ENCODE results near the gene IQCC. TPM values are rescaled to one million over a fixed set of nuclear protein-coding genes. Genes with fewer than 3 reads are reported as not detected.

IQCC gene
- total and polyA plus RNA-seq, 2 donors (not counting 1 experiment from before 2014, with no cell fraction given): 2.0 to 2.3 TPM

DNA sequence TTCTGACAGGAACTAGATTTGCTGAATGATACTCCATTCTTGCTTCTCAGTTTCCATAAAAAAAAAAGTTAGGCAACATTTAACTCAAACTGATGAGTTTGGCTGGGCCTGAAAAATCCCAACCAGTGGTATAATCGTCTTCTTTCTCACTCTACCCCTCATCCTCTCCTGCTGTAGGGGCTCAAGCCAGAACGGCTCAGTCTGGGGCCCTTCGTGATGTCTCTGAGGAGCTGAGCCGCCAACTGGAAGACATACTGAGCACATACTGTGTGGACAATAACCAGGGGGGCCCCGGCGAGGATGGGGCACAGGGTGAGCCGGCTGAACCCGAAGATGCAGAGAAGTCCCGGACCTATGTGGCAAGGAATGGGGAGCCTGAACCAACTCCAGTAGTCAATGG is 24.4 kb upstream of the IQCC start:
- H2AFZ ChIP-seq (ENCODE audit: low read length): no peak overlapping the region
- peaks cover 11% of the 10 kb centered on the region for H3K4me1 ChIP-seq (ENCODE audit: control insufficient read depth, extremely low read depth, insufficient read depth, low read length)
- peak overlapping the region; percentile 96 for H3K27ac ChIP-seq (ENCODE audit: insufficient read depth, low read length)
- no peak for DNase-seq (ENCODE audit: low read depth in 2 of 2)
- peak overlapping the region; percentile 42 to 86 (median 70) for H3K4me3 ChIP-seq (replicated peaks in 1 of 4; ENCODE audit: control extremely low read depth in 1 of 4, insufficient read depth in 1 of 4, low read depth in 3 of 4, low read length in 4 of 4)
- no peaks in the 10 kb centered on the region for H3K27me3 ChIP-seq (ENCODE audit: control insufficient read depth, insufficient read depth, low read length)
- peak overlapping the region; percentile 99 for H3K4me2 ChIP-seq (ENCODE audit: extremely low read depth, insufficient read depth, low read length)
- H4K20me1 ChIP-seq (ENCODE audit: control insufficient read depth, extremely low read depth, insufficient read depth, low read length): peaks cover 3% of the 10 kb centered on the region
- no peak for TF ChIP-seq EZH2 (IDR thresholded peaks at IDR 0.05; ENCODE audit: low read length, missing control alignments)
- TF ChIP-seq, protein P1, sequence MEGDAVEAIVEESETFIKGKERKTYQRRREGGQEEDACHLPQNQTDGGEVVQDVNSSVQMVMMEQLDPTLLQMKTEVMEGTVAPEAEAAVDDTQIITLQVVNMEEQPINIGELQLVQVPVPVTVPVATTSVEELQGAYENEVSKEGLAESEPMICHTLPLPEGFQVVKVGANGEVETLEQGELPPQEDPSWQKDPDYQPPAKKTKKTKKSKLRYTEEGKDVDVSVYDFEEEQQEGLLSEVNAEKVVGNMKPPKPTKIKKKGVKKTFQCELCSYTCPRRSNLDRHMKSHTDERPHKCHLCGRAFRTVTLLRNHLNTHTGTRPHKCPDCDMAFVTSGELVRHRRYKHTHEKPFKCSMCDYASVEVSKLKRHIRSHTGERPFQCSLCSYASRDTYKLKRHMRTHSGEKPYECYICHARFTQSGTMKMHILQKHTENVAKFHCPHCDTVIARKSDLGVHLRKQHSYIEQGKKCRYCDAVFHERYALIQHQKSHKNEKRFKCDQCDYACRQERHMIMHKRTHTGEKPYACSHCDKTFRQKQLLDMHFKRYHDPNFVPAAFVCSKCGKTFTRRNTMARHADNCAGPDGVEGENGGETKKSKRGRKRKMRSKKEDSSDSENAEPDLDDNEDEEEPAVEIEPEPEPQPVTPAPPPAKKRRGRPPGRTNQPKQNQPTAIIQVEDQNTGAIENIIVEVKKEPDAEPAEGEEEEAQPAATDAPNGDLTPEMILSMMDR (conservative IDR thresholded peaks at IDR 0.05 in 1 of 2, IDR thresholded peaks at IDR 0.05 in 1 of 2; ENCODE audit: low read depth in 1 of 2, low read length in 2 of 2): no peak
- no peaks in the 10 kb centered on the region for H3K9me3 ChIP-seq (ENCODE audit: control insufficient read depth, insufficient read depth, low read depth, low read length)
- peak overlapping the region; percentile 36 for H3K9ac ChIP-seq (ENCODE audit: insufficient read depth, low read length)
- H3K36me3 ChIP-seq (ENCODE audit: control insufficient read depth, insufficient read depth, low read length): peaks cover 15% of the 10 kb centered on the region
- peaks cover 52% of the 10 kb centered on the region for H3K79me2 ChIP-seq (ENCODE audit: control insufficient read depth, insufficient read depth, low read length)

DNA sequence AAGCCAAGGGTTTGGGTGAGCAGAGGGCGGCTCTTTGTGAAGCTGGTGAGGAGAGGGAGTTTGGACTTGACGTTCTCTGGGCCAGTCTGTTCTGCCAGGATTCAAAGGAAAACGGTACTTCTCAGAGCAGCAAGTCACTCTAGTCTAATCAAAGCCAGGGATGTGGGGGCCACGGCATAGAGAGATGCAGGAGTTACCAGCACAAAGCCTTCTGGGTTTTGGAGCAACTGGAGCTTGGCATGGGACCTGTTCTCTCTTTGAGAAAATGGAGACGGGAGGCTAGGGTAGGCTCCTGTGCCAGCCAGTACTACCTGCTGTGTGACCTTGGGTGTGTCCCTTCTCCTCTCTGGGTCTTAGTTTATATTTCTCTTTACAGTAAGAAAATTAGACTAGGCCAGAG is 23.9 kb upstream of the IQCC start:
- no peak for DNase-seq (ENCODE audit: low read depth in 2 of 2)

GRCh38 chr1:32182060-32182459 is 23.4 kb upstream of the IQCC start:
- H3K4me2 ChIP-seq (ENCODE audit: extremely low read depth, insufficient read depth, low read length): peak overlapping the region; percentile 99

More for the DNA sequence above, 23.9 kb upstream of the IQCC start:
- Histone ChIP-seq H3K79me2 (ENCODE audit: control insufficient read depth, insufficient read depth, low read length) (peaks cover 57% of the 10 kb centered on the region), H3K4me2 (ENCODE audit: extremely low read depth, insufficient read depth, low read length) (peak overlapping the region; percentile 99), H3K4me3 (replicated peaks in 1 of 4; ENCODE audit: control extremely low read depth in 1 of 4, insufficient read depth in 1 of 4, low read depth in 3 of 4, low read length in 4 of 4) (peak overlapping the region; percentile 42 to 86 (median 70)), H4K20me1 (ENCODE audit: control insufficient read depth, extremely low read depth, insufficient read depth, low read length) (peaks cover 3% of the 10 kb centered on the region), H3K27ac (ENCODE audit: insufficient read depth, low read length) (peak overlapping the region; percentile 96), H3K9ac (ENCODE audit: insufficient read depth, low read length) (peak overlapping the region; percentile 36), H3K36me3 (ENCODE audit: control insufficient read depth, insufficient read depth, low read length) (peaks cover 19% of the 10 kb centered on the region), H2AFZ (ENCODE audit: low read length) (no peak overlapping the region), H3K4me1 (ENCODE audit: control insufficient read depth, extremely low read depth, insufficient read depth, low read length) (peaks cover 11% of the 10 kb centered on the region), H3K9me3 (ENCODE audit: control insufficient read depth, insufficient read depth, low read depth, low read length) (no peaks in the 10 kb centered on the region), H3K27me3 (ENCODE audit: control insufficient read depth, insufficient read depth, low read length) (no peaks in the 10 kb centered on the region)
- no peak for TF ChIP-seq EZH2 (IDR thresholded peaks at IDR 0.05; ENCODE audit: low read length, missing control alignments)
- TF ChIP-seq, protein P1 (conservative IDR thresholded peaks at IDR 0.05 in 1 of 2, IDR thresholded peaks at IDR 0.05 in 1 of 2; ENCODE audit: low read depth in 1 of 2, low read length in 2 of 2): no peak

More at GRCh38 chr1:32182060-32182459, 23.4 kb upstream of the IQCC start:
- H3K9ac ChIP-seq (ENCODE audit: insufficient read depth, low read length): no peak overlapping the region
- no peak overlapping the region for H3K27ac ChIP-seq (ENCODE audit: insufficient read depth, low read length)
- DNase-seq (ENCODE audit: low read depth in 2 of 2): peak in 1 of 2 donors; percentile 33
- no peaks in the 10 kb centered on the region for H3K27me3 ChIP-seq (ENCODE audit: control insufficient read depth, insufficient read depth, low read length)
- TF ChIP-seq, protein P1 (conservative IDR thresholded peaks at IDR 0.05 in 1 of 2, IDR thresholded peaks at IDR 0.05 in 1 of 2; ENCODE audit: low read depth in 1 of 2, low read length in 2 of 2): no peak
- TF ChIP-seq EZH2 (IDR thresholded peaks at IDR 0.05; ENCODE audit: low read length, missing control alignments): no peak
- H2AFZ ChIP-seq (ENCODE audit: low read length): no peak overlapping the region
- H3K9me3 ChIP-seq (ENCODE audit: control insufficient read depth, insufficient read depth, low read depth, low read length): no peaks in the 10 kb centered on the region
- H3K4me3 ChIP-seq (replicated peaks in 1 of 4; ENCODE audit: control extremely low read depth in 1 of 4, insufficient read depth in 1 of 4, low read depth in 3 of 4, low read length in 4 of 4): peak overlapping the region in 3 of 4 experiments; percentile 30 to 86 (median 71)
- H3K4me1 ChIP-seq (ENCODE audit: control insufficient read depth, extremely low read depth, insufficient read depth, low read length): peaks cover 11% of the 10 kb centered on the region
- peaks cover 21% of the 10 kb centered on the region for H3K36me3 ChIP-seq (ENCODE audit: control insufficient read depth, insufficient read depth, low read length)
- peaks cover 3% of the 10 kb centered on the region for H4K20me1 ChIP-seq (ENCODE audit: control insufficient read depth, extremely low read depth, insufficient read depth, low read length)
- peaks cover 62% of the 10 kb centered on the region for H3K79me2 ChIP-seq (ENCODE audit: control insufficient read depth, insufficient read depth, low read length)

All from fibroblast of lung (primary cell).